Left ventricle myocardium inferior (tissue), 1 donor: Measurements from ENCODE around the gene CCDC152. TPM values are rescaled to one million over a fixed set of nuclear protein-coding genes. Genes with fewer than 3 reads are reported as not detected.
"Not testable (repeated sequence)": the region's sequence is repeated elsewhere in the genome, so short reads cannot be mapped to it uniquely, and the experiment has no call there.

Experiments
- DNase-seq: peaks from one replicate; pipeline ENCODE4 v3.0.0-alpha.2; 2020
- H3K27ac ChIP-seq: fragments of 200-600 bp; replicated peaks from 2 replicates; pipeline ENCODE4 v1.8.0; 2021
- H3K27me3 ChIP-seq: fragments of 200-600 bp; 2 replicates; pipeline ENCODE4 v1.8.0; 2021; ENCODE audit warnings: low read depth
- H3K36me3 ChIP-seq: fragments of 200-600 bp; 2 replicates; pipeline ENCODE4 v1.8.0; 2021
- H3K4me1 ChIP-seq: fragments of 200-600 bp; 2 replicates; pipeline ENCODE4 v1.8.0; 2021
- H3K4me3 ChIP-seq: fragments of 200-600 bp; 2 replicates; pipeline ENCODE4 v1.8.0; 2021; ENCODE audit warnings: mild to moderate bottlenecking, moderate library complexity
- H3K9me3 ChIP-seq: fragments of 200-600 bp; replicated peaks from 2 replicates; pipeline ENCODE4 v1.8.0; 2021
- CTCF ChIP-seq: fragments of 200-600 bp; IDR thresholded peaks from 2 replicates; pipeline ENCODE4 v1.8.0; 2021; ENCODE audit warnings: antibody characterized with exemption, mild to moderate bottlenecking, borderline replicate concordance
- intact Hi-C: fragments of 100-400 bp; cut with micrococcal nuclease; formaldehyde crosslinking; loops from one replicate; pipeline ENCODE4 v1.11.0; 2022
- total RNA-seq: library from RNA; stranded (reverse); fragmentation: NEBNext Ultra II Directional; extraction: Animal tissue kit (Norgen Biotek cat#: 25700); gene quantifications from one replicate; pipeline ENCODE4 v1.2.1, GENCODE V29; 2021
- donor health status: DM: no; HTN: yes; CAD: no; lungs with severe emphysema.

The CCDC152 gene
- total RNA-seq, 1 donor from 2014 or later: 0.80 TPM

- H3K4me3 ChIP-seq: no peak overlapping the region
- H3K27me3 ChIP-seq: no peaks in the 10 kb centered on the region
- peaks cover 10% of the 10 kb centered on the region for H3K36me3 ChIP-seq
- intact Hi-C loops: no loop called here
- no peaks in the 10 kb centered on the region for H3K4me1 ChIP-seq
- no peaks in the 10 kb centered on the region for H3K9me3 ChIP-seq
- DNase-seq: no peak
- no peak overlapping the region for H3K27ac ChIP-seq
- TF ChIP-seq CTCF: no peak
These were observed 35.1 kb upstream of the CCDC152 start for GRCh38 chr5:42721484-42721883.

- H3K4me1 ChIP-seq, intact Hi-C loops, H3K27me3 ChIP-seq: not testable (repeated sequence)
These were observed 22.0 kb upstream of the CCDC152 start for GRCh38 chr5:42734531-42735058.

GRCh38 chr5:42740920-42741319, 15.7 kb upstream of the CCDC152 start:
- H3K36me3 ChIP-seq: no peaks in the 10 kb centered on the region
- peaks cover 4% of the 10 kb centered on the region for H3K9me3 ChIP-seq
- intact Hi-C loops: no loop called here
- no peak overlapping the region for H3K27ac ChIP-seq
- H3K4me1 ChIP-seq: no peaks in the 10 kb centered on the region
- TF ChIP-seq CTCF: no peak
- no peaks in the 10 kb centered on the region for H3K27me3 ChIP-seq
- no peak overlapping the region for H3K4me3 ChIP-seq
- no peak for DNase-seq

More at GRCh38 chr5:42734531-42735058, 22.0 kb upstream of the CCDC152 start:
- not testable (repeated sequence) for H3K27ac ChIP-seq, H3K9me3 ChIP-seq, H3K36me3 ChIP-seq, DNase-seq, H3K4me3 ChIP-seq

DNA sequence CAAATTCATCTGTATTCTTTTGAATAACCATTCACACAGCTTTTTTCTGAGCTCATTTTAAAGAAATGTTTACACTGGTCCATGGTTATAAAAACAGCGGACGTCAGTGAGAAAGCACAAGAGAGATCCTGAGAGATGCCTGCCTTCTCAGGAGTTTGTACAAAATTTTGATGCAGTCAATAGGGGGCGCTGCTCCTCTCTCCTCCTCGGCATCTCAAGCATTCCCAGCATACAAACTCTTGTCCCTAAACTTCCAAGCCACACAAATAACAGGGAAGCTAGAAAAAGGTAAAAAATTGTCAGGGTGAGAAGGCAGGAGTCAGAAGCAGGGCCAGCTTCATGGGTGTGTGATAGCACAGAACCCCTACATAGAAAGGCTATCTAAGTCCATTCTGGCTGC, 11.2 kb upstream of the CCDC152 start:
- H3K4me3 ChIP-seq: no peak overlapping the region
- H3K36me3 ChIP-seq: no peaks in the 10 kb centered on the region
- no peaks in the 10 kb centered on the region for H3K4me1 ChIP-seq
- intact Hi-C loops: no loop called here
- no peak overlapping the region for H3K27ac ChIP-seq
- no peaks in the 10 kb centered on the region for H3K27me3 ChIP-seq
- DNase-seq: no peak
- TF ChIP-seq CTCF: peak; percentile 30
- peaks cover 4% of the 10 kb centered on the region for H3K9me3 ChIP-seq

- H3K4me1 ChIP-seq: no peaks in the 10 kb centered on the region
- intact Hi-C loops: no loop called here
- no peak overlapping the region for H3K27ac ChIP-seq
- no peak for TF ChIP-seq CTCF
- no peak for DNase-seq
- H3K9me3 ChIP-seq: peaks cover 4% of the 10 kb centered on the region
- no peak overlapping the region for H3K4me3 ChIP-seq
- H3K27me3 ChIP-seq: no peaks in the 10 kb centered on the region
- H3K36me3 ChIP-seq: no peaks in the 10 kb centered on the region
These were observed 10.8 kb upstream of the CCDC152 start for GRCh38 chr5:42745856-42746255.

DNA sequence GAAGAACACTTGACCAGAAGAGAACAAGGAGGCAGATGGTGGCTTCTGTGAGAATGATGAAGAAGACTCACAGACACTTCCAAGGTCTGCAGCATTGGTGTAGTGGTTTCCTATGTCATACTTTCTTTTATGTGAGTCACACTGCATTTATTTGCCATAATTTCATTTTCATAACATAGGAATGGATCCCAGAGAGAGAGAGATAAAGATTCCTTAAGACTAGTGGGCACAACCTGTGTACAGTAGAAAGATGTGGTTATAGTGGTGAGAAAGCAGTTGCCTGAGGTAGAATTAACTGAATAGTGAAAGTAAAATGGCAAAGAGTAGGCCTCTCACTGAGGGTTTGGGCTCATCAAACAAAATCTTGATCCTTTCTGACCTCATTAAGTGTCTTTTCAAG, 7.6 kb upstream of the CCDC152 start:
- H3K36me3 ChIP-seq: no peaks in the 10 kb centered on the region
- no peak overlapping the region for H3K4me3 ChIP-seq
- no peaks in the 10 kb centered on the region for H3K9me3 ChIP-seq
- no peak for TF ChIP-seq CTCF
- intact Hi-C loops: no loop called here
- H3K27ac ChIP-seq: no peak overlapping the region
- no peaks in the 10 kb centered on the region for H3K4me1 ChIP-seq
- DNase-seq: no peak
- H3K27me3 ChIP-seq: no peaks in the 10 kb centered on the region
